Measurements from ENCODE around the gene RIN3.

RIN3 gene

DNA sequence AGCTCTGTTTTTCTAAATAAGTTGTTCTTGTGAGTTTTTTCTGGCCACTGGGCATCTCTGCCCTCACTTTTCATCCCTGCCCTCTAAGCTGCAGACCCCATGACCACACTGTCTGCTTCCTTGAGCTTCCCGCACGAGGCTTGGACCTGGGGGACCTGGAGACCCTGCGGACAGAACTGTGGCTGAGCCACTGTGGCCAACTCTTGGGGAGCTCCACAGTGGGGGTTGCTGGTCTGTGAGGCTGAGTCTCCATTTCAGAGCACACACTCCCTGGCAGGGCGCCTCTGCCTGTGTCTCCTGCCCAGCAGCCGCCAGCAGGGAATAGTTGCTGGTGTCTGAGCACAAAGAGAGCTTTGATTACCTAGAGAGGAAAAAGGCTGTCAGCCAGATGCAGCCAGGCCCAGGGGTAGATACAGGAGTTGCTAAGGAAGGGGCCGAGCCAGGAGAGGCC lies 13.1 kb upstream of the RIN3 start:
- TF ChIP-seq CTCF (IDR thresholded peaks at IDR 0.05; ENCODE audit: low read depth, low read length, missing control alignments) = no peak
- H3K4me3 ChIP-seq (ENCODE audit: low read depth, low read length) = no peak overlapping the region
- DNase-seq (ENCODE audit: low read depth) = no peak

GRCh38 chr14:92501891-92502351 lies 11.7 kb upstream of the RIN3 start:
- no peak for DNase-seq (ENCODE audit: low read depth)
- no peak overlapping the region for H3K4me3 ChIP-seq (ENCODE audit: low read depth, low read length)
- TF ChIP-seq CTCF (IDR thresholded peaks at IDR 0.05; ENCODE audit: low read depth, low read length, missing control alignments) = no peak

DNA sequence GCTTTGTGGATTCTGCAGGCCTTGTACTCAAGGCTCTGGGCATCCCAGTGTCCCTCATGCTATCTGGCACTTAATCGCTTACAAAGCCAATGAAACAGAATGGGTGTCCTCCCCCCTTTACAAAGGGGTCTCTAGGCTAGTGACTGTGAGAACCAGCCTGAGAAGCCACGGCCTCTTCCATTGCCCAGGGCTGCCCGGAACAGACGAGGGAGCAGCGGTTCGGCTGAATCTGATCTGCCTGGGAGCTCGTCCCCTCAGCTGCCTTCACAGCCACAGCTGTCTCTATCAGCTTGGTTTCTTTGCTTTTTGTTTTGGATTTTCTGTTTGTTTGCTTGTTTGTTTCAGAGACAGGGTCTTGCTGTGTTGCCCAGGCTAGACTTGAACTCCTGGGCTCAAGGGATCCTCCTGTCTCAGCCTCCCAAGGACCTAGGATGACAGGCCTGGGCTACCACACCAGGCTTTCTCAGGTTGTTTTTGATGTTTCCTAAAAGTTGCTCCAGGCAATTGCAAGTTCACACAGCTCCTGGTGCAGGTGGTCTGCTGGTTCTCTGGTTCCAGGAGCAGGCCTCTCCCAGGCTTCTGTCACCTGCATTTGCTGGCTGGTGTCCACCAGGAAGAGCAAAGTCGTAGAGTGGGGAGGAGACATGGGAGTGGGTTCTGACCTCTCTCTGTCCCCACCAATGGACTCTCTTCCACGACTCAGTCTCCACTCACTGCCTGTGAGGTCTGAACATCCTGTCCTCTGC lies 10.9 kb upstream of the RIN3 start:
- H3K4me3 ChIP-seq (ENCODE audit: low read depth, low read length) = no peak overlapping the region
- no peak for DNase-seq (ENCODE audit: low read depth)
- TF ChIP-seq CTCF (IDR thresholded peaks at IDR 0.05; ENCODE audit: low read depth, low read length, missing control alignments) = no peak

DNA sequence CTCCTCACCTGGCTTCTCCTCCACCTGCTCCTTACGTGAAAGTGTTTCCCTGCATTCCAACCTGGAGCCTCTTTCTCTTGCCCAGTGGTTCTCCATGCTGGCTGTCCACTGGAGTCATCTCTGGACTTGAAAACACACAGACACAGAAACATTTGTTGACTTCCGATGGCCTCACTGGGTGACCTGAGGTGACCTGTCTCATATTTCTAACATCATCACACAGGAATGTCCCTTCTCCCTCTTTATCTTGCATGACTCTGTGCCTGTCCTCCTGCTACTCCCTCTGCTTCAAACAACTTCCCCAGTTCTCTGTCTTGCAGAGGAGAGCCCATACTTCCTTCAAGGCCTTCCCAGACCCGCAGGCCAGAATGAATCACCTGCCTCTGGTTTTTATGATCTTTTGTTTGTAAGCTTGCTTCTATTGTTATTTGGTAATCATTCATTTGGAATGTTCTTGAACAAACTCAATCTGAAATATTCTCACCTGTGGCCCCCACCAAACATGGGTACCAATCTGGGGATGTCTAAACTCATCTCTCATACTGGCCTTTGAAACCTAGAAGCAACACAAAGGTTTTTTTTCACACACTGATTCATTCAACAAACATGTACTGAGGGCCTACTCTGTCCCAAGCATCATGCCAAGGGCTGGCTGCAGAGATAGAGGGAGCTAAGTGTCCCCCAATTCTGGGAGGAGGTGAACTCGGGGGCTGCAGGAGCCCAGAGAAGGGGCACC lies 9.7 kb upstream of the RIN3 start:
- DNase-seq (ENCODE audit: low read depth) = no peak
- TF ChIP-seq CTCF (IDR thresholded peaks at IDR 0.05; ENCODE audit: low read depth, low read length, missing control alignments) = no peak

GRCh38 chr14:92505826-92506225 lies 7.8 kb upstream of the RIN3 start:
- no peak overlapping the region for H3K4me3 ChIP-seq (ENCODE audit: low read depth, low read length)
- no peak for DNase-seq (ENCODE audit: low read depth)
- TF ChIP-seq CTCF (IDR thresholded peaks at IDR 0.05; ENCODE audit: low read depth, low read length, missing control alignments) = no peak

More for the DNA sequence above, 9.7 kb upstream of the RIN3 start:
- H3K4me3 ChIP-seq (ENCODE audit: low read depth, low read length) = no peak overlapping the region

- H3K4me3 ChIP-seq (ENCODE audit: low read depth, low read length) = no peak overlapping the region
- no peak for TF ChIP-seq CTCF (IDR thresholded peaks at IDR 0.05; ENCODE audit: low read depth, low read length, missing control alignments)
- no peak for DNase-seq (ENCODE audit: low read depth)
Observed at GRCh38 chr14:92506231-92506630, 7.3 kb upstream of the RIN3 start.
